GM21367 (cell line): Measurements from ENCODE around the gene ARL2BP.
"Not testable (repeated sequence)": the region's sequence is repeated elsewhere in the genome, so short reads cannot be mapped to it uniquely, and the experiment has no call there.

Experiments
- ATAC-seq: cut with Tn5 transposase; IDR thresholded peaks from one replicate; pipeline ENCODE4 v1.9.1; 2021; ENCODE audit not compliant: unreplicated experiment

Gene ARL2BP

DNA sequence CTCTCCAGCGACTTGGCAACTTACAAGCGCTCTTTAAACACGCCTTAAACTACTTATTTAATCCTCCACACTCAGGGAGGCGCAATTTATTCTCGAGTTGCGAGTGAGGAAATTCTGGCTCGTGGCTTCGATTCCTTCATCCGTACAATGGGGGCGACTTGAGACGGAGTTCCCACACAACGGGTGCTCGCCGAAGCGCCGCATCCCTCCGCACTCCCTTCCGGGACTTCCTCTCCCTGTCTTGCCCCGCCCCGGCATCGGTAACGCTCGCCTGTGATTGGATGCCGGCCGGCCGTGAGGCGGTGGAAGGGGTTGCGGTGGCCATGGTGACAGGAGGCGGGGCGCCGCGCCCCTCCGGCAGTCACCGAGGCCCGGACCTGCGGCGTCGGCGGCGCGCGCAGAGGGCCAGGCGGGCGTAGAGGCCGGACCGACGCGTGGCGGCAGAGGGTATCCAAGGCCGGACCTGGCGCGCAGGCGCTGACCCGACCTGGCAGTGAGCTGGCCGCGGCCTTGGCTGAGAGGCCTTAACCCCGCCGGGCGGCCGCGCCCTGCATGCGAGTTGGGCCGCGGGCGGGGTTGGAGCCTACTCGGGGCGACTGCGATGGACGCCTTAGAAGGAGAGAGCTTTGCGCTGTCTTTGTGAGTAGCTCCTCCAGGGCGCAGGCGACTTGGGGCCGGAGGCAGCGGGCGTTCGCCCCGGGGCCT lies at the start of gene ARL2BP:
ARL2BP (plus strand) TSS at position 493 of the 705 bp plus-strand sequence; CDS start at position 602, 109 bp downstream.
- peak; percentile 91 for ATAC-seq

DNA sequence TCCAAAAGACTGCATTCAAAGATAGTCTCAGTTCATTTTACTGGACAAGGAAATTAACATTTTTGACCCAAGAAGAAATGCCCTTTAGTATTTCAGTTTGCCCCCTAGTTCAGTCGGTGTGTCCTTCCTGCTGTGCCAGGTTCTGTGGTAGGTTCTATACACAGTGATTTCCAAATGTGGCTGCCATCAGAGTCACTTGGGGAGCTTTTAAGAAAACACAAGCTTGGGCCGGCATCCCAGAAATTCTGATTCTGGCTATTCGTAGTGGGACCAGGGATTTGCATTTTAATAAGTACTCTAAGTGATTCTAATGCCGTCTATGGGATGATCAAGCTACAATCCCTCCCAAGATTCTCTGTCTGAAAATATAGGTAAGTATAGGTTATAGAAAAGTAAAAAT lies 48.8 kb upstream of the ARL2BP start:
- no peak for ATAC-seq

DNA sequence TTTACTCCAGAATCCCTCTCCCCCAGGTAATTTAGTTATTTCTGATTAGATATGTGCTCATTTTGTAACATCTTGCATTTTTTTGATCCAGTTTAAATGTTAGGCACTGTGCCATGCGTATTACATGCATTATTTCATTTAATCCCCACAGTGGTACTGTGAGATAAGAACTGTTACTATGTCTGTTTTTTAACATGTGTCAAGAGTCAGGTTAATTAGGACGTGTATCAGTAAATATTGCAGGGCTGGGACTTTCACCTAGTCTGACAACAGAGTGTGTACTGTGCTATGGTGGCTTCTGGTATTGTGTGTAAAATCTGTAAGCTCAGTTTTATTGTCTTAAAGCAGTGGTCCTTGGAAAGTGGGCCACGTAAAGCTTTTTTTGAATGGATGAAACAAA lies 48.3 kb upstream of the ARL2BP start:
- ATAC-seq, result no peak

DNA sequence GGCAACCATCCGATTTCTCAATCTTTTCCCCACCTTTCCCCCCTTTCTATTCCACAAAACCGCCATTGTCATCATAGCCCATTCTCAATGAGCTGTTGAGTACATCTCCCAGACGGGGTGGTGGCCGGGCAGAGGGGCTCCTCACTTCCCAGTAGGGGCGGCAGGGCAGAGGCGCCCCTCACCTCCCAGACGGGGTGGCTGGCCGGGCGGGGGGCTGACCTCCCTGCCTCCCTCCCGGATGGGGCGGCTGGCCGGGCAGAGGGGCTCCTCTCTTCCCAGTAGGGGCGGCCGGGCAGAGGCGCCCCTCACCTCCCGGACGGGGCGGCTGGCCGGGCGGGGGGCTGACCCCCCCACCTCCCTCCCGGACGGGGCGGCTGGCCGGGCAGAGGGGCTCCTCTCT lies 44.7 kb upstream of the ARL2BP start:
- ATAC-seq, result not testable (repeated sequence)

DNA sequence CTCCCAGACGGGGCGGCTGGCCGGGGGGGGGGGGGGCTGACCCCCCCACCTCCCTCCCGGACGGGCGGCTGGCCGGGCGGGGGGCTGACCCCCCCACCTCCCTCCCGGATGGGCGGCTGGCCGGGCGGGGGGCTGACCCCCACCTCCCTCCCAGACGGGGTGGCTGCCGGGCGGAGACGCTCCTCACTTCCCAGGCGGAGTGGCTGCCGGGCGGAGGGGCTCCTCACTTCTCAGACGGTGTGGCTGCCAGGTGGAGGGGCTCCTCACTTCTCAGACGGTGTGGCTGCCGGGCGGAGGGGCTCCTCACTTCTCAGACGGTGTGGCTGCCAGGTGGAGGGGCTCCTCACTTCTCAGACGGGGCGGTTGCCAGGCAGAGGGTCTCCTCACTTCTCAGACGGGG lies 44.1 kb upstream of the ARL2BP start:
- not testable (repeated sequence) for ATAC-seq

DNA sequence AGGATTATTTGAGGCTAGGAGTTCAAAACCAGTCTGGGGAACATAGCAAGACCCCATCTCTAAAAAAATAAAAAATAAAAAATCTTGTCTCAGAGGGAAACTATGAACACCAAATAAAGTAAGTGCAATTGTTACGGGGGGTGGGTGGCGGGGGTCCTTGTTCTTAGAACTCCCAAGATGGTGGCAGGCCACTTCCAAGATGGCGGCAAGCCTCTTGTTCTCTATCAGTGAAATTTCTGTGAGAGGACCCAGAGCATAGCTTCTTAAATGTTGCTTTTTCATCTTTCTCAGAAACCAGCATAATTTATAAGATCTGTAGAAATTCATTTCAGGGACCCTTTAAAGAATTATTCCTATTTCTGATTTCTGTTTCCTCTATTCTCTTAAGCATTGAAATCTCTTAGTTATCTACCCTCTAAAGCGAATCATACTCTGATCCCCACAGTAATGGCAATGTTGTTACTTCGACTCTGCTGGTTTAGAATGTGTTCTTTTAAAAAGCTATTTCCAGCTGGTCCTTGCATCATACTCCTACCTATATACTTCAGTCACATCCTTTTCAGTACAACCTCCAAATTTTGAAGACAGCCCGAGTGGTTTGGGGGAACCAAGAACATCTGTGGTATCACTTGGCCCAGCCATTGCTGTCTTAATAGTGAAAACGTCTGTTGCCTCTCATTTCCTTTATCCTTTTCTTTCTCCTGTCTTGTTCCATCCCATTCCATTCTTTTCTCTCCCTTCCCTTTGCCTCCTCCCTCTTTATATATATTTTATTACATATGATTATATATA lies 42.8 kb upstream of the ARL2BP start:
- ATAC-seq, result no peak

DNA sequence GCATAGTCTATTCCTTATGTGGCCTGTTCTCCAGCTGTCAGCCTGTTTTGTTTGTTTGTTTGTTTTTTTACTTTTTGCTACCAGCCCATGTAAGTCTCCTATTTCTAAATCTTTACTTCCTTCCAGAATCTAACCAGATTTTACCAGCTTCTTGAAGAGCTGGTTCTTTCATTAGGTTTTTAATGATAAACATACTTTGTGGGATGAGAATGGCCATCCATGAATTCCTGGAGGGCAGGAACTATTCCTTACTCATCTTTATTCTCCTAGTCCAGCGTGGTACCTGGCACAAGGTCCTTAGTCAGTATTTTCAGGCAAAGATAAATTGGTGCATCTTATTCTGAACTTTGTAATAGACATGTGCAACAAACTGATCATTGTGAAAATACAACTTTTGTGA lies 41.6 kb upstream of the ARL2BP start:
- no peak for ATAC-seq

DNA sequence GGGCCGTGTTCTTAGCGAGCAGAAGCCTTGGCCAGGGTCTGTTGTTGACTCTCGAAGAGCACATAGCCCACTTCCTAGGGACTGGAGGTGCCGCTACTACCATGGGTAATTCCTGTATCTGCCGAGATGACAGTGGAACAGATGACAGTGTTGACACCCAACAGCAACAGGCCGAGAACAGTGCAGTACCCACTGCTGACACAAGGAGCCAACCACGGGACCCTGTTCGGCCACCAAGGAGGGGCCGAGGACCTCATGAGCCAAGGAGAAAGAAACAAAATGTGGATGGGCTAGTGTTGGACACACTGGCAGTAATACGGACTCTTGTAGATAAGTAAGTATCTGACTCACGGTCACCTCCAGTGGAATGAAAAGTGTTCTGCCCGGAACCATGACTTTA lies 40.4 kb upstream of the ARL2BP start:
- ATAC-seq, result no peak

DNA sequence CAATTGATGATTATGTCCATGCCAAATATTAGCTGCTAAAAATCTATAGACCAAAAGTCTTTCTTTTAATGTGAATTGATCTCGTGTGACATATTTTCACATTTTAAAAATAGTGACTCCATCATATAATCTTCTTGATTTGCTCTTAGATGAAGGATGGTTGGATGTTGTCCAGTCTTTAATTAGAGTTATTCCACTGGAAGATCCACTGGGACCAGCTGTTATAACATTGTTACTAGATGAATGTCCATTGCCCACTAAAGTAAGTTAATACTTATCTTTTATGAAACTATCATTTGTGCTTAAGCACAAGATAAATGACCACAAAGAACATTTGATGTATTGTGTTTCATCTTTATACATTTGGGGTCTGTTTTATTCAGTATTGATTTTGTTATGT lies 36.1 kb upstream of the ARL2BP start:
- ATAC-seq, result no peak

DNA sequence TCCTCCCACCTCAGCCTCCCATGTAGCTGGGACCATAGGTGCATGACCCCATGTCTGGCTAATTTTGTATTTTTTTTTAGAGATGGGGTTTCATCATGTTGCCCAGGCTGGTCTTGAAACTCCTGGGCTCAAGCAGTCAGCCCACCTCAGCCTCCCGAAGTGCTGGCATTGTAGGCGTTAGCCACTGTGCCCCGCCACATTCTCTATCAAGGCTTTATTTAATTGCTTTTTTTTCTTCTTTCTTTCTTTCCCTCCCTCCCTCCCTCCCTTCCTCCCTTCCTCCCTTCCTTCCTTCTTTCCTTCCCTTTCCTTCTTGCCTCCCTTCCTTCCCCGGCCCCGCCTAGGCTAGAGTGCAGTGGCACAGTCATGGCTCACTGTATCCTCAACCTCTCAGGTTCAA lies 35.3 kb upstream of the ARL2BP start:
- no peak for ATAC-seq

DNA sequence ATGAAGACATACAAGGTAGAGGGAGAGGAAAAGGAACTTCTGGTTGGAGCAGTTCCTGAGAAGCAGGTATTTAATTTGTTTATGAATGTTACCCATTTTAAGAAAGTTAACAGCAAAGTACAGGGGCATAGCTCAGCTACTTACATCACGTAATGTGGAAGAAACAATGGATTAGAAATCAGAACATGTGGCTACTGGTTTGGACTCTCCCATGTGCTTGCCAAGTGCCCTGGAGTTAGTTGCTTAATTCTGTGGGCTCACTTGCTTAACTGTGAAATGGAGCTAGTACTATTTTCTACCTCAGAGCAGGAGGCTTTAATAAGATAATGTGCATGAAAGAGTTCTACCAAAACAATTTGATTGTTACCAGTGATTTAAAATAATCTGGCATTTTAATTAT lies 31.6 kb upstream of the ARL2BP start:
- ATAC-seq, result no peak

DNA sequence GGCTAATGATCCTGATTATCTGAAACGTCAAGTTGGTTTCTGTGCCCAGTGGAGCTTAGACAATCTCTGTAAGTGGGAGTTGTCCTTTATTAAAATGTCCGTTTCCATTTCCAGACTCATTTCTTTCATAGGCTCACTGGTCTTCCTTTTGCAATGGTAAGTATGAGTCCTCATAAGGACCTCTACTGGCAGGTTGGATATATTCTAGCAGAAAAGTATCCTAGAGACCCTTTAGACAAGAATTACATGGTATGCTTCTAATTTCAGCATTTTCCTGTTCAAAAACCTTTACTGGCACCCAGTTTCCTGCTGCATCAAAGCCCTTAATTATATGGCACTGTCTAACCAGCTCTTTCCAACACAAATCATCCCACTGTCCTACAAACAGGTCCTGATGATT lies 28.1 kb upstream of the ARL2BP start:
- no peak for ATAC-seq

DNA sequence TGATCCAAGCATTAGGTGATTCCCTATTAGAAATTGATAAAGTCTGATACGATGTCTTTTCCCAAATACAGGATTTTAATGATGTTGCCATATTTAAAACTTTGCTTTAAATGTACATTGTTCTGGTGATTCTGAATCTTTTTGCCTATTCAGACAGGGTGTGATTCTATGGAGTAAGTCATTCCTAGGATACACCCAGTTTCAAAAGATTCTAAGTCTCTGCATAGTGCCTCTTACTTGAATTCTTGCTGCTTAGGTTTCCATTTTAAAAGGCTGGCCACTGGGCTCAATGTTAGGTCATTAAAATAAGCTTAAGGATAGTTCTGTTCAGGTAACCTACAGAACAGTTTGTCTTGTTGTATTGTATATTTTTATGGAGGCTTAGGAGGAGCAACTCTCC lies 22.0 kb upstream of the ARL2BP start:
- no peak for ATAC-seq

DNA sequence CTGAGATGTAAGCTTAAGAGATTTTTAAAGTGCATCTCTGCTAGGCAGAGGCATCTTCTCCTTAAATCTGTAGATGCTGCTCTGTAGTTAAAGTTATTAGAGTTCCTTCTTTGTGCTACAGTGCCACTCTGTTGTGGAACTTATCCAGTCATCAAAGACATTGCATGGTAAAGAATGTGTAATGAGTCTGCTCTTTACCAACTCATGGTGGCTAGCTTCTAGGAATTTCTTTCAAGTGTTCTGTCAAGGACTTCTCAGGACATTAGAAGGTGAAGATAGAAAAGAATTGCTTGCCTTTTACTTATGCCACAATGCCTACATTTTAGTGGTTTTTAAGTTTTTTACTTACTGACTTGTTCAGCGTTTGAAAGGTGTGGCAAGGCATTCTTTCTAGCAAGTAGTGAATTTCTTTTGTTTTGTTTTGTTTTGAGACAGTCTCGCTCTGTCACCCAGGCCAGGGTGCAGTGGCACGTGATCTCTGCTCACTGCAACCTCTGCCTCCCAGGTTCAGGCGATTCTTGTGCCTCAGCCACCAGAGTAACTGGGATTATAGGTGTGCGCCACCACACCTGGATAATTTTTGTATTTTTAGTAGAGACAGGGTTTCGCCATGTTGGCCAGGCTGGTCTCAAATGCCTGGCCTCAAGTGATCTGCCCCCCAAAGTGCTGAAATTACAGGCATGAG lies 20.3 kb upstream of the ARL2BP start:
- ATAC-seq, result no peak

DNA sequence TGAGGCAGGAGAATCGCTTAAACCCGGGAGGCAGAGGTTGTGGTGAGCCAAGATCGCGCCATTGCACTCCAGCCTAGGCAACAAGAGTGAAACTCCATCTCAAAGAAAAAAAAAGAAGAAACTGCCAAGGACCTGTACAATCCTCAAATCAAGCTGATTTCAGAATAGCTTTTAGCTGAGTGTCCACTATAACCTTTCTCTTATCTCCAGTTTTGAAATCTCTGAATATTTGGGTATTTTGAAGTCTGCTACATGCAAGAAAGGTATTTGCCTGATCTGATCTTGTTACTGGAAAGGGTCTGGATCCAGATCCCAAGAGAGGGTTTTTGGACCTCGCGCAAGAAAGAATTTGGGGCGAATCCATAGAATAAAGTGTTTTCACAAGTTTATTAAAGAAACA lies 19.1 kb upstream of the ARL2BP start:
- ATAC-seq, result no peak

DNA sequence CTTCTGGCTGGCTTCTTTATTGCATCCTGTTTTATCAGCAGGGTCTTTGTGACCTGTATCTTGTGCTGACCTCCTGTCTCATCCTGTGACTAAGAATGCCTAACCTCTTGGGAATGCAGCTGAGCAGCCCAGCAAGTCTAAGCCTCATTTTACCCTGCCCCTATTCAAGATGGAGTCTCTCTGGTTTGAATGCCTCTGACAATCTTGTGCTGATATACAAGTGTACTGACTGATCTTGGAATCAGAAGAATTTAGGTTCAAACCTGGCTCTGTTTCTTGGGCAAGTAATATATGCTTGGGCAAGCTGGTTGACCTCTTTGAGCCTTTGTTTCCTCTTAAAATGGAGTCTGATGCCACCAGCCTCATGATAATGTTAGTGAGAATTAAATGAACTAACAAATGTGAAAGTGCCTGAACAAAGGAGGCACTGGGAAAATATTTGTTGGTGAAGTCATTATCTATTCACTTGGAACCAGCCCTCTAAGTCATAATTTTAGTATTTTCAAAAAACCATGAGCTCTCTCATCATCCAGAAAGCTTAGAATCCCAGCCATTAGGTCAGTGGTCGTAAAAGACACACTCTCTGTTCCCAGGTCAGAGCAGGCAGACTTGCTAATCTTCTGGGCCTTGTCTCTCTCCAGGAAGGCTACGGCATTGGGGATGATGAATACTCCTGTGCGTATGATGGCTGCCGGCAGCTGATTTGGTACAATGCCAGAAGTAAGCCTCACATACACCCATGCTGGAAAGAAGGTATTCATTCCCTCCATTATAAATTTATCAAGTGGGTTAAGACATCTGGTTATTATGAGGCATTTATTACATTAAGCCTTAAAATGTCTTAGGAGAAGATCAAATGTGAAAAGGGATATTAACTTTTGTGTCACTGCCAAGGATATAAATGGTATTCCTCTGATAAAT lies 18.1 kb upstream of the ARL2BP start:
- ATAC-seq, result no peak

DNA sequence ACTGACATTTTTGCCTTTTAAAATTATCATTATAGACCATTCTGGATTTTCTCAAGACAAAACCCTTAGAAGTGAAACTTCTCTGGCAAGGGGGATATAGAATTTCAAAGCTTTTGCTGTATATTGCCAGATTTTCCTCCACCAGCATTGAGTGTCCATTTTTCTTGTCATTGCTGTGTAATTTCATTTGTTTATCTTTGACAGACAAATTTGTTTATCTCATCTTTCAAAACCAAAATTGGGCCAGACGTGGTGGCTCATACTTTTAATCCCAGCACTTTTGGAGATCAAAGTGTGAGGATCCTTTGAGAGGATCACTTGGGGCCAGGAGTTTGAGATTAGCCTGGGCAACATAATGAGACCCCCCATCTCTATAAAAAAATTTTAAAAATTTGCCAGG lies 16.0 kb upstream of the ARL2BP start:
- ATAC-seq, result no peak

DNA sequence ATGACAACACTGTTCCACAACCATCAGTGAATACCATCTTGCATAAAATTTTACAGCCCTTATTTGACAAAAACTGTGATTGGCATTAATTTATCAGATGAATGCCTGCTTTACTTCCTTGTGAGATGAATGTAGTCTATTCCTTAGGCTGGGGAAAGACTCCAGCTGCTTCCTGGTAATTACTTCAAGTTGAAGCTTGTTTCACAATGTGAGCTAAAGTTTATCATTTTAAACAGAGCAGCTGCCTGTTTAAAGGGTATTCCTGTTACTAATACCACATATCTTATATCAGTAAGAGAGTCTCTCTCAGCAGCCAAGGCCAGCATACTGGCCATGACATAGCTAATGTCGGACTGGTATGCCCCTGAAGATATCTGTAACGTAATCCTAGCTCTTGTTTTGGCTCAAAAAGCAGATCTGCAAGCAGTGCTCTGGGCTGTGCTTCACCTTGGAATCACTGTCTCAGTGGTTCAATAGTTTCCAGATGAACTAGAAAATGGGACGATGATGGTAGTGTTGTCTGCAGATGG lies 13.2 kb upstream of the ARL2BP start:
- no peak for ATAC-seq

DNA sequence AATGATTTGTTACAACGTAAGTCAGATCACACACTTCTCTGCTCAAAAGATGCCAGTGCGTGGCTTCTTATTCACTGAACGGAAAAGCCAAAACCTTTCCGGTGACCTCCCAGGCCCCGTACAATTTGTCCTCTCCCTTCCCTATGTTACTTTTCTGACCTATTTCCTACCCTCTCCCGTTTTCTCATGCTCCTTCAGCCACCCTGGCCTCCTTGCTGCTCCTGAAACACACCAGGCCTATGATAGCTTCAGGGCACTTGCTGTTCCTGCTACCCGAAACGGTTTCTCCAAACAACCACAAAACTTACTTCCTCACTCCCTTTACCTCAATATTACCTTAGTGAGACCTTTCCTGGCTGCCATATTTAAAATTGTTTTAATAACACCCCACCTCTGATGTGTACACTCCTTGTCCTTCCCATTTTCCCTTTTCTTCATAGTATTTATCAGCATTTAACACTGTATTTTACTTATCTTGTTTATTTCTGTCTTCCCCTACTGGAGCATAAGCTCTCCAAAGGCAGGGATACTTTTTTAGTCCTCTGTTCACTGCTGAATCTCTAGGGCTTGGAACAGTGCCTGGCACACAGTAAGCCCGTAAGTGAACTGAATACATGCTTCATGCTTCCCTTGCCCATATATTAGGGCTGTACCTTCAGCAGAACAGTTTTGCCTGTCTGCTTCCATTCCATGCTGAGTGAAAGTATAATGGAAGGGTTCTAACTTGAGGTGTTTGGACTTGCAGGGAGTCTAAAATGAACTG lies 10.9 kb upstream of the ARL2BP start:
- no peak for ATAC-seq

DNA sequence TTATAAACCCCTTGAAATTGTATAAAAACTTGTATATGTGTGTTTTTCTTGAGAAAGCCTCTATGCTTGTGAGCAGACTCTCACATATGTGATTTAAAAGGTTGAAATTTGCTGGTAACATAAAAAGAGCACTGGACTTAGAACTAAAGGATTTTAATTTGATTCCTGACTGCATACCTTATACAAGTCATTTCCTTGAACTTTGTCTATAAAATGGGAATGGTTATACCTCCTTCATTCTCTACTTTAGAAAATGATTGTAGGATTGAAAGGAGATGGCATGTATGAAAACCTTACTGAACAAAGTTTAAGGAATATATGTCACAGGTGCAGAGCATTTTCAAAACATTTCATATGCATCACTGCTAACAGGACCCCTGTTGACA lies 10.4 kb upstream of the ARL2BP start:
- ATAC-seq, result no peak
